Measurements from ENCODE around the gene BABAM2.

DNA sequence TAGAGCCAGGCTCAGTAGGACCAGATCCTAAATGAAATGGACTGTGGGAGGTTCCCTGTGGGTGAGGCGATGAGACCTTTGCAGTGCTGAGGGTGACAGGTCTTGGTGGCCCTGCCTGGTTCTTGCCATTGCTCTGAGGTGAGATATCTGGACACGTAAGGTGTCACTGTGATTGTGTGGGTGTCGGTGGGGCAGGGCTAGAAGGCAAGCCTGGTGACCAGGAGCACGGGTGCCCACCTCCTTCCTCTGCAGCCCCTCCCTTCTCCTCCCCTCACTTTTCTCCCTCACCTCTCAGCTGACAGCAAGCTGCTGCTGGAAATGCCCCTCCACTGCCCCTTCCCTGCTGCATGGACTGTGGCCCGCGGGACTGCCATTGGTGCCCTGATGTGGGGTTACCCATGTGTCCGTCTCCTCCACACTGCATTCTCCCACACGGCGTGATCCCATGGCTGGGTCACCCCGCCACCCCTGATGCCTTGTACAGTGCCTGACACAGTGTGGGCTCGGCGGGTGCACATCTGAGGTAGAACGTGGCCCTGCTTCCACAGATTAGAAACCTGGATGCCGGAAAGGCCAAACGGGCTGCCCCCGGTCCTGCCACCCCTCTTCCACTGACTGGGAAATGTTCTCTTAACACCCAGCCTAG lies 446.6 kb downstream of the BABAM2 start:
- TF ChIP-seq, protein P1, sequence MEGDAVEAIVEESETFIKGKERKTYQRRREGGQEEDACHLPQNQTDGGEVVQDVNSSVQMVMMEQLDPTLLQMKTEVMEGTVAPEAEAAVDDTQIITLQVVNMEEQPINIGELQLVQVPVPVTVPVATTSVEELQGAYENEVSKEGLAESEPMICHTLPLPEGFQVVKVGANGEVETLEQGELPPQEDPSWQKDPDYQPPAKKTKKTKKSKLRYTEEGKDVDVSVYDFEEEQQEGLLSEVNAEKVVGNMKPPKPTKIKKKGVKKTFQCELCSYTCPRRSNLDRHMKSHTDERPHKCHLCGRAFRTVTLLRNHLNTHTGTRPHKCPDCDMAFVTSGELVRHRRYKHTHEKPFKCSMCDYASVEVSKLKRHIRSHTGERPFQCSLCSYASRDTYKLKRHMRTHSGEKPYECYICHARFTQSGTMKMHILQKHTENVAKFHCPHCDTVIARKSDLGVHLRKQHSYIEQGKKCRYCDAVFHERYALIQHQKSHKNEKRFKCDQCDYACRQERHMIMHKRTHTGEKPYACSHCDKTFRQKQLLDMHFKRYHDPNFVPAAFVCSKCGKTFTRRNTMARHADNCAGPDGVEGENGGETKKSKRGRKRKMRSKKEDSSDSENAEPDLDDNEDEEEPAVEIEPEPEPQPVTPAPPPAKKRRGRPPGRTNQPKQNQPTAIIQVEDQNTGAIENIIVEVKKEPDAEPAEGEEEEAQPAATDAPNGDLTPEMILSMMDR (conservative IDR thresholded peaks at IDR 0.05; ENCODE audit: low read length): no peak
- no peak for TF ChIP-seq EZH2phosphoT487 (IDR thresholded peaks at IDR 0.05; ENCODE audit: borderline replicate concordance, low read depth, low read length)
